ENCODE results near the gene CHIT1.

Gene CHIT1

DNA sequence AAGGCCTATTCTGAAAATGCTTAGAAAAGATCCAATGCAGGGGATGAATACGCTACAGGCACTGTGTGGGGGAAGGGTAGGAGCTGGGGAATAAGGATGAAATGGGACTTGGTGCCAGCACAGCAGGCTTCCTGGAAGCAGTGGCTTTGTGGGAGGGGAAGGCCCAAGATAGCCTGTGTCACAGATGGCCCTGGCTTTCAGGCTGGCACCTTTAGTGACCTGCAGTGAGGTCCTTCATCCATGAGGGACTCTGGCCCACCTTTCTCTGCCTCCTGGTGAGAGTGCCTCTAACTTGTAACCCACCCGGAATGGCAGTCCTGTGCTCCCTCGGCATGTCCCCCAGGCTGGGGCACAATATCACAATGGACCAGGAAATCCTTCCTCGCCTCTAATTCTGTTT is 43.9 kb downstream of the CHIT1 start:
- Mint-ChIP-seq H3K9me3 (no peaks in the 10 kb centered on the region), H3K27me3 (peaks cover 19% of the 10 kb centered on the region), H3K4me1 (ENCODE audit: low read depth) (peaks cover 30% of the 10 kb centered on the region), H3K27ac (peak overlapping the region; percentile 31), H3K4me3 (no peak overlapping the region), H3K36me3 (ENCODE audit: low read depth) (no peaks in the 10 kb centered on the region)
- intact Hi-C loops (cut with micrococcal nuclease): no loop called here

GRCh38 chr1:203185061-203185461 is 44.4 kb downstream of the CHIT1 start:
- H3K9me3 Mint-ChIP-seq: no peaks in the 10 kb centered on the region
- H3K4me1 Mint-ChIP-seq (ENCODE audit: low read depth): peaks cover 30% of the 10 kb centered on the region
- H3K4me3 Mint-ChIP-seq: no peak overlapping the region
- no peaks in the 10 kb centered on the region for H3K36me3 Mint-ChIP-seq (ENCODE audit: low read depth)
- intact Hi-C loops (cut with micrococcal nuclease): no loop called here
- peaks cover 17% of the 10 kb centered on the region for H3K27me3 Mint-ChIP-seq
- no peak overlapping the region for H3K27ac Mint-ChIP-seq

- intact Hi-C loops (cut with micrococcal nuclease): no loop called here
- Mint-ChIP-seq H3K4me1 (ENCODE audit: low read depth) (peaks cover 30% of the 10 kb centered on the region), H3K36me3 (ENCODE audit: low read depth) (no peaks in the 10 kb centered on the region), H3K27me3 (peaks cover 14% of the 10 kb centered on the region), H3K9me3 (no peaks in the 10 kb centered on the region), H3K27ac (no peak overlapping the region), H3K4me3 (no peak overlapping the region)
Measured at GRCh38 chr1:203184467-203184866, 45.0 kb downstream of the CHIT1 start.

DNA sequence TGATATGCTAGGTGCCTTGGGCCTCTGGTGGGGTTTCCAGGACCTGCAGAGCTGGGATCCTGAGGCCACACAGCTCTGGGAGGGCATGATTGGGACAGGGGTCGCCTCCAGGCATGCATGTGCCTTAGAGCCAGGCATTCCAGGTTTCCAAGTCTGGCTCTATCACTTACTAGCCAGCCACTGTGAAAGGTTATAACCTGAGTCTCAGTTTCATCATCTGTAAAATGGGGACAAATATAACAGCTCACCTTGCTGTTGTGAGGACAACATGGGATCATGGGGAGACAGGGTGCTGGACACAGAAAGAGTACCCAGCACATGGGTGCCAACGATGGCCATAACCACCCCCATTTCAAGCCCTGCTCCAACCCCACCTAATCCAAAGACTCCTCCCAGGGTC is 45.6 kb downstream of the CHIT1 start:
- Mint-ChIP-seq H3K27me3 (peaks cover 17% of the 10 kb centered on the region), H3K27ac (no peak overlapping the region), H3K9me3 (no peaks in the 10 kb centered on the region), H3K4me3 (no peak overlapping the region), H3K4me1 (ENCODE audit: low read depth) (peaks cover 35% of the 10 kb centered on the region), H3K36me3 (ENCODE audit: low read depth) (no peaks in the 10 kb centered on the region)
- intact Hi-C loops (cut with micrococcal nuclease): no loop called here

DNA sequence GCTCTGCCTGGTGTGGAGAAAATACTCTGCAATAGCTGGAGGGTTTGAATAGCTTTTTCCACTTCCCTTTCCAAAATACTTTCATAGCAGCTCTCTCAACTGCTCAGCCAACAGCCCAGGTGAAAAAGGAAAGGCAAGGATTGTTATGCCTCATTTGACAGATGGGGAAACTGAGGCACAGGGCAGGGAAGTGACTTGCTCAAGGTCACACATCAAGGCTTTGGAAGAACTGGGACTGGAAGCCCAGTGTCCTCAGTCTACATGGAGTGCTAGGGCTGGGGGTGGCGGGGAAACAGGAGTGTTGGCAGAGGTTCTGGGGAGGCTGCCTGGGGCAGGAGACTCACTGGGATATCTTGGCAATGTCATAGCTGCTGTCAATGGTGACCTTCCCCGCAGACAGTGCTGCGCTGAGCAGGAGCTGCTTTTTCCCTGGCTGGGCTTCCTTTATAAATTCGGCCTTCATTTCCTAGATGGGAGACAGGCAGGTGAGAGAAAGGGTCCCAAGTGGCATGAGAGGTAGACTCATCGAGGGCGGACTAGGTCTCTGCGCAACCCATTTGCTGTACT is 47.0 kb downstream of the CHIT1 start:
- intact Hi-C loops (cut with micrococcal nuclease): no loop called here
- Mint-ChIP-seq H3K4me1 (ENCODE audit: low read depth) (peaks cover 43% of the 10 kb centered on the region), H3K36me3 (ENCODE audit: low read depth) (no peaks in the 10 kb centered on the region), H3K4me3 (no peak overlapping the region), H3K9me3 (no peaks in the 10 kb centered on the region), H3K27me3 (peaks cover 24% of the 10 kb centered on the region), H3K27ac (no peak overlapping the region)

GRCh38 chr1:203181586-203182386 is 47.7 kb downstream of the CHIT1 start:
- no peaks in the 10 kb centered on the region for H3K36me3 Mint-ChIP-seq (ENCODE audit: low read depth)
- no peaks in the 10 kb centered on the region for H3K9me3 Mint-ChIP-seq
- no peak overlapping the region for H3K4me3 Mint-ChIP-seq
- intact Hi-C loops (cut with micrococcal nuclease): no loop called here
- peaks cover 24% of the 10 kb centered on the region for H3K27me3 Mint-ChIP-seq
- H3K4me1 Mint-ChIP-seq (ENCODE audit: low read depth): peaks cover 43% of the 10 kb centered on the region
- H3K27ac Mint-ChIP-seq: no peak overlapping the region

- intact Hi-C loops (cut with micrococcal nuclease): no loop called here
- Mint-ChIP-seq H3K4me3 (no peak overlapping the region), H3K27me3 (peaks cover 29% of the 10 kb centered on the region), H3K27ac (no peak overlapping the region), H3K9me3 (no peaks in the 10 kb centered on the region), H3K4me1 (ENCODE audit: low read depth) (peaks cover 45% of the 10 kb centered on the region), H3K36me3 (ENCODE audit: low read depth) (no peaks in the 10 kb centered on the region)
Measured at GRCh38 chr1:203180611-203181330, 48.7 kb downstream of the CHIT1 start.

DNA sequence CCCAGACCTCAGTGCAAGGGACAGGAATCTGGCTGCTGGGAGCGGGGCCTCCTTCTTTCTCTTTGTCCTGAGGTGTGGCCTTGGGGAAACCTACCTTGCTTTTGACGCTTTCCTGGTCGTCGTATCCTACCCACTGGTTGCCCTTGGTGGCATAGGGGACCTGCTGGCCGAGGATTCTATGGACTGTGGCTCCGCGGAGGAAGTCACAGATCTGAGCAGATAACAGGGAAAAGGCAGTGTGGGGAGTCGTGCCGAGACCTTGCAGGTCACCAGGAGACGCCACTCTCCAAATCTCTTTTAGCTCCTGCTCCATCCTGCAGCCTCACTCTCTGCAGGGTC is 49.8 kb downstream of the CHIT1 start:
- no peak overlapping the region for H3K4me3 Mint-ChIP-seq
- peaks cover 37% of the 10 kb centered on the region for H3K27me3 Mint-ChIP-seq
- intact Hi-C loops (cut with micrococcal nuclease): no loop called here
- no peak overlapping the region for H3K27ac Mint-ChIP-seq
- peaks cover 57% of the 10 kb centered on the region for H3K4me1 Mint-ChIP-seq (ENCODE audit: low read depth)
- no peaks in the 10 kb centered on the region for H3K36me3 Mint-ChIP-seq (ENCODE audit: low read depth)
- H3K9me3 Mint-ChIP-seq: no peaks in the 10 kb centered on the region

GRCh38 chr1:203178821-203179666 is 50.4 kb downstream of the CHIT1 start:
- Mint-ChIP-seq H3K4me1 (ENCODE audit: low read depth) (peaks cover 57% of the 10 kb centered on the region), H3K4me3 (no peak overlapping the region)

DNA sequence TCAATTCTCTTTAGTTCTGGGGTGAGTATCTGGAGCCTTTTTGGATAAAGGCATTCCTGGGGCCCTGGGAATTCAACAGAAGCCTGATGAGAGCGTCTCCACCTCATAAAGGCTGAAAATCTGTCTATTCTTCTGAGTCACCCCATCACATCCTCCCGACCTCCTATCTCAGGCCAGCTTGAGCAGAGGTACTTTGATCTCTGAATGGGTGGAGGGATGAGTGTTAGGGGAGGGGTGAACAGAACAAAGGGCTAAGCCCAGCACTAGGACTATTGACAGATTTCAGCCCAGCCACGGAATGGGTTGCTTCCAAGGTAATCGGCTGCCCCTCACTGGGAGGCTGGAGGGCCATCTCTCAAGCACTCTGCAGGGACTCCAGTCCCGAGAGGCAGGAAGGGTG is 51.4 kb downstream of the CHIT1 start:
- Mint-ChIP-seq H3K27ac (no peak overlapping the region), H3K4me1 (ENCODE audit: low read depth) (peaks cover 59% of the 10 kb centered on the region), H3K4me3 (no peak overlapping the region), H3K9me3 (no peaks in the 10 kb centered on the region), H3K27me3 (peaks cover 44% of the 10 kb centered on the region), H3K36me3 (ENCODE audit: low read depth) (no peaks in the 10 kb centered on the region)
- intact Hi-C loops (cut with micrococcal nuclease): no loop called here

More at GRCh38 chr1:203178821-203179666, 50.4 kb downstream of the CHIT1 start:
- intact Hi-C loops (cut with micrococcal nuclease): no loop called here
- Mint-ChIP-seq H3K9me3 (no peaks in the 10 kb centered on the region), H3K27ac (no peak overlapping the region), H3K36me3 (ENCODE audit: low read depth) (no peaks in the 10 kb centered on the region), H3K27me3 (peaks cover 38% of the 10 kb centered on the region)

GRCh38 chr1:203177470-203178039 is 51.9 kb downstream of the CHIT1 start:
- no peak overlapping the region for H3K4me3 Mint-ChIP-seq
- peaks cover 62% of the 10 kb centered on the region for H3K4me1 Mint-ChIP-seq (ENCODE audit: low read depth)
- H3K27me3 Mint-ChIP-seq: peaks cover 44% of the 10 kb centered on the region
- intact Hi-C loops (cut with micrococcal nuclease): no loop called here
- no peak overlapping the region for H3K27ac Mint-ChIP-seq
- no peaks in the 10 kb centered on the region for H3K9me3 Mint-ChIP-seq
- no peaks in the 10 kb centered on the region for H3K36me3 Mint-ChIP-seq (ENCODE audit: low read depth)

DNA sequence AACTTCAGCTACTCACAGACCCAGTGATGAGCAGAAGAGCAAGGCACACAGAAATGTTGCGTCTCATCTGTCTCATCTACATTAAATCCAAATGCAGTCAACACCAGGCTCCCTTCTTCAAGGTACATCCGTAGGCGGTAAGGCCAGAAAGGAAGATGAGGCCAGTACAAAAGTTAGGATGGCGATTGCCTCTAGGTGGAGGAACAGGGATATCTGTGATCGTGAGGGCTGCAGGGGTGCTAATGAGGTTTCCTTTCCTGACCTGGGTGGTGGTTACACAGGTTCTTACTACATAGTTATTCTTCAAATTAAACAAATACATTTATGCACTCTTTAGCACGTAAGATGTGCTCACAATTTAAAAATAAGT is 52.5 kb downstream of the CHIT1 start:
- H3K4me3 Mint-ChIP-seq: no peak overlapping the region
- intact Hi-C loops (cut with micrococcal nuclease): no loop called here
- no peak overlapping the region for H3K27ac Mint-ChIP-seq
- no peaks in the 10 kb centered on the region for H3K36me3 Mint-ChIP-seq (ENCODE audit: low read depth)
- H3K27me3 Mint-ChIP-seq: peaks cover 46% of the 10 kb centered on the region
- no peaks in the 10 kb centered on the region for H3K9me3 Mint-ChIP-seq
- H3K4me1 Mint-ChIP-seq (ENCODE audit: low read depth): peaks cover 59% of the 10 kb centered on the region

- Mint-ChIP-seq H3K4me3 (no peak overlapping the region), H3K9me3 (no peaks in the 10 kb centered on the region), H3K27me3 (peaks cover 49% of the 10 kb centered on the region), H3K27ac (no peak overlapping the region), H3K36me3 (ENCODE audit: low read depth) (no peaks in the 10 kb centered on the region), H3K4me1 (ENCODE audit: low read depth) (peaks cover 57% of the 10 kb centered on the region)
- intact Hi-C loops (cut with micrococcal nuclease): no loop called here
Measured at GRCh38 chr1:203176273-203177035, 53.0 kb downstream of the CHIT1 start.

All from dendritic cell treated with granulocyte-macrophage colony-stimulating factor and Interleukin-4, amounts not matched to agents 40 ng/mL and 50 ng/mL, for 4 days (primary cell).